SK-N-SH treated with all-trans-retinoic acid at 6 μM for 48 hours (cell line): ENCODE data around the gene MMS19.

Experiments
- ATAC-seq: fragments of 200-7000 bp; cut with Tn5 transposase; 3 replicates; pipeline ENCODE4 v1.9.1; 2020; ENCODE audit warnings: mild to moderate bottlenecking, moderate library complexity
- ARNTL ChIP-seq: fragments of 450-650 bp; formaldehyde crosslinking; IDR thresholded peaks from 2 replicates; pipeline ENCODE4 v1.5.0; 2020; ENCODE audit warnings: low read depth, mild to moderate bottlenecking, moderate library complexity, borderline replicate concordance
- BACH2 ChIP-seq: fragments of 250-450 bp; sonication (Bioruptor Pico); IDR thresholded peaks from 2 replicates; pipeline ENCODE4 v1.9.0; 2021; ENCODE audit warnings: mild to moderate bottlenecking, borderline replicate concordance
- CREB5 ChIP-seq: fragments of 250-450 bp; sonication (Bioruptor Pico); IDR thresholded peaks from 2 replicates; pipeline ENCODE4 v1.5.1; 2020; ENCODE audit warnings: low read depth, mild to moderate bottlenecking, moderate library complexity
- CSDC2 ChIP-seq: fragments of 250-450 bp; sonication (Bioruptor Pico); IDR thresholded peaks from 2 replicates; pipeline ENCODE4 v1.5.0; 2020; ENCODE audit warnings: mild to moderate bottlenecking, moderate library complexity
- CSRNP3 ChIP-seq: fragments of 250-450 bp; sonication (Bioruptor Pico); IDR thresholded peaks from 2 replicates; pipeline ENCODE4 v1.5.1; 2021; ENCODE audit warnings: mild to moderate bottlenecking, moderate library complexity
- ESRRG ChIP-seq: fragments of 250-450 bp; sonication (Bioruptor Pico); IDR thresholded peaks from 2 replicates; pipeline ENCODE4 v1.6.1; 2021; ENCODE audit warnings: mild to moderate bottlenecking
- GLIS3 ChIP-seq: fragments of 250-450 bp; sonication (Bioruptor Pico); IDR thresholded peaks from 2 replicates; pipeline ENCODE4 v1.5.0; 2020; ENCODE audit warnings: mild to moderate bottlenecking, moderate library complexity
- ISL1 ChIP-seq: fragments of 250-450 bp; sonication (Bioruptor Pico); IDR thresholded peaks from 2 replicates; pipeline ENCODE4 v2.1.2; 2022; ENCODE audit warnings: mild to moderate bottlenecking, moderate library complexity
- OSR1 ChIP-seq: fragments of 250-450 bp; sonication (Bioruptor Pico); IDR thresholded peaks from 2 replicates; pipeline ENCODE4 v1.8.0; 2022; ENCODE audit warnings: moderate library complexity, mild to moderate bottlenecking, inconsistent platforms
- PATZ1 ChIP-seq: fragments of 250-450 bp; sonication (Bioruptor Pico); IDR thresholded peaks from 2 replicates; pipeline ENCODE4 v1.8.0; 2020; ENCODE audit warnings: mild to moderate bottlenecking, moderate library complexity, borderline replicate concordance
- POU6F1 ChIP-seq: fragments of 250-450 bp; sonication (Bioruptor Pico); IDR thresholded peaks from 2 replicates; pipeline ENCODE4 v1.8.0; 2021; ENCODE audit warnings: low read depth, mild to moderate bottlenecking, moderate library complexity, borderline replicate concordance
- PPARA ChIP-seq: fragments of 250-450 bp; sonication (Bioruptor Pico); IDR thresholded peaks from 2 replicates; pipeline ENCODE4 v1.5.0; 2020; ENCODE audit warnings: mild to moderate bottlenecking, borderline replicate concordance
- RARB ChIP-seq: fragments of 250-450 bp; sonication (Bioruptor Pico); IDR thresholded peaks from 2 replicates; pipeline ENCODE4 v1.8.0; 2021; ENCODE audit warnings: mild to moderate bottlenecking, moderate library complexity
- TCF4 ChIP-seq: fragments of 250-450 bp; sonication (Bioruptor Pico); IDR thresholded peaks from 2 replicates; pipeline ENCODE4 v1.8.0; 2021; ENCODE audit warnings: mild to moderate bottlenecking, moderate library complexity, borderline replicate concordance
- TOX ChIP-seq: fragments of 250-450 bp; sonication (Bioruptor Pico); IDR thresholded peaks from 2 replicates; pipeline ENCODE4 v1.8.0; 2021; ENCODE audit warnings: mild to moderate bottlenecking, moderate library complexity, borderline replicate concordance
- ZC3H10 ChIP-seq: fragments of 250-450 bp; sonication (Bioruptor Pico); IDR thresholded peaks from 2 replicates; pipeline ENCODE4 v1.5.1; 2021; ENCODE audit warnings: mild to moderate bottlenecking, moderate library complexity
- ZFP3 ChIP-seq: fragments of 250-450 bp; sonication (Bioruptor Pico); IDR thresholded peaks from 2 replicates; pipeline ENCODE4 v1.5.0; 2020; ENCODE audit warnings: mild to moderate bottlenecking, moderate library complexity
- ZFP30 ChIP-seq: fragments of 450-650 bp; formaldehyde crosslinking; IDR thresholded peaks from 2 replicates; pipeline ENCODE4 v1.5.0; 2022; ENCODE audit warnings: mild to moderate bottlenecking, moderate library complexity
- ZNF565 ChIP-seq: fragments of 450-650 bp; formaldehyde crosslinking; conservative IDR thresholded peaks from 2 replicates; pipeline ENCODE4 v1.5.0; 2020; ENCODE audit warnings: low read depth, mild to moderate bottlenecking, moderate library complexity
- ZNF70 ChIP-seq: fragments of 450-650 bp; formaldehyde crosslinking; IDR thresholded peaks from 2 replicates; pipeline ENCODE4 v1.5.0; 2020; ENCODE audit warnings: mild to moderate bottlenecking, moderate library complexity
- ZNF8 ChIP-seq: fragments of 450-650 bp; formaldehyde crosslinking; IDR thresholded peaks from 2 replicates; pipeline ENCODE4 v1.5.0; 2020; ENCODE audit warnings: mild to moderate bottlenecking, moderate library complexity

Gene MMS19

GRCh38 chr10:97498076-97498840, at the start of gene MMS19:
Gene MMS19 (minus strand): TSS chr10:97498422. CDS start chr10:97498384, 38 bp downstream.
- peak; percentile 76 for ATAC-seq
- TF ChIP-seq ZFP3 (CRISPR knock-in tag) (no peak), ZFP30 (CRISPR knock-in tag) (no peak), OSR1 (no peak), BACH2 (no peak), PATZ1 (CRISPR knock-in tag) (no peak), ARNTL (CRISPR knock-in tag) (no peak), TOX (CRISPR knock-in tag) (no peak), ISL1 (no peak)

- no peak for ATAC-seq
- TF ChIP-seq ARNTL (CRISPR knock-in tag) (no peak), ZFP30 (CRISPR knock-in tag) (no peak), CSDC2 (no peak), PATZ1 (CRISPR knock-in tag) (no peak), CSRNP3 (CRISPR knock-in tag) (no peak), BACH2 (no peak), ZNF565 (CRISPR knock-in tag) (no peak), TOX (CRISPR knock-in tag) (no peak), CREB5 (no peak), ZNF70 (CRISPR knock-in tag) (no peak), ZFP3 (CRISPR knock-in tag) (no peak), GLIS3 (CRISPR knock-in tag) (no peak), TCF4 (CRISPR knock-in tag) (no peak), ESRRG (CRISPR knock-in tag) (no peak), ISL1 (no peak), POU6F1 (CRISPR knock-in tag) (no peak), RARB (CRISPR knock-in tag) (no peak)
These were observed 49.7 kb upstream of the MMS19 start for GRCh38 chr10:97547962-97548361.

GRCh38 chr10:97547271-97547600, 49.0 kb upstream of the MMS19 start:
- no peak for ATAC-seq
- TF ChIP-seq PATZ1 (CRISPR knock-in tag) (no peak), OSR1 (no peak), CSRNP3 (CRISPR knock-in tag) (no peak), BACH2 (no peak), RARB (CRISPR knock-in tag) (no peak), TOX (CRISPR knock-in tag) (no peak), ZC3H10 (no peak), PPARA (no peak), ZFP3 (CRISPR knock-in tag) (no peak), GLIS3 (CRISPR knock-in tag) (no peak), ZNF8 (CRISPR knock-in tag) (no peak), CREB5 (no peak)
